Natural killer cell (primary cell): ENCODE measurements around the gene SLC4A5. TPM values are rescaled to one million over a fixed set of nuclear protein-coding genes. Genes with fewer than 3 reads are reported as not detected.

Experiments
- ATAC-seq, 3 donors: fragments of 150-1000 bp in 2 of 3; fragments of 200-7000 bp in 1 of 3; cut with Tn5 transposase; 1 replicate in 1 of 3; 2 replicates in 2 of 3; pipeline ENCODE4 v1.10.0; 2021; ENCODE audit warnings: mild to moderate bottlenecking in 2 of 3, moderate library complexity in 2 of 3
- DNase-seq, 2 donors: peaks; one replicate each; pipeline versions ENCODE4 v3.0.0 to v3.0.0-alpha.2; 2013 to 2021; ENCODE audit warnings: mixed read lengths in 1 of 2
- H3K27ac ChIP-seq: one replicate; pipeline ENCODE4 v1.5.1; 2013; ENCODE audit warnings: mild to moderate bottlenecking, low read length
- H3K27me3 ChIP-seq: one replicate; pipeline ENCODE4 v1.6.1; 2013; ENCODE audit warnings: low read length; ENCODE audit not compliant: control insufficient read depth, insufficient read depth
- H3K36me3 ChIP-seq: one replicate; pipeline ENCODE4 v1.6.1; 2013; ENCODE audit warnings: low read length; ENCODE audit not compliant: control insufficient read depth, insufficient read depth
- H3K4me1 ChIP-seq: one replicate; pipeline ENCODE4 v1.6.1; 2013; ENCODE audit warnings: low read length; ENCODE audit not compliant: control insufficient read depth, insufficient read depth
- H3K4me3 ChIP-seq: one replicate; pipeline ENCODE4 v1.5.1; 2013; ENCODE audit warnings: low read length
- H3K9me3 ChIP-seq: one replicate; pipeline ENCODE4 v1.6.1; 2013; ENCODE audit warnings: low read length; ENCODE audit not compliant: control insufficient read depth, insufficient read depth
- H3K27ac Mint-ChIP-seq, 2 donors: one replicate each; pipeline ENCODE4 v1.8.0; 2022; ENCODE audit warnings: mild to moderate bottlenecking in 2 of 2, mixed read lengths in 2 of 2, moderate library complexity in 1 of 2
- H3K27me3 Mint-ChIP-seq, 2 donors: one replicate each; pipeline ENCODE4 v1.8.0; 2022; ENCODE audit warnings: low read depth in 2 of 2, mixed read lengths in 2 of 2
- H3K36me3 Mint-ChIP-seq: one replicate; pipeline ENCODE4 v1.8.0; 2022; ENCODE audit warnings: mixed read lengths
- H3K4me1 Mint-ChIP-seq, 2 donors: one replicate each; pipeline ENCODE4 v1.8.0; 2022; ENCODE audit warnings: mixed read lengths in 2 of 2
- H3K4me3 Mint-ChIP-seq: one replicate; pipeline ENCODE4 v1.8.0; 2022; ENCODE audit warnings: mild to moderate bottlenecking, moderate library complexity, mixed read lengths
- H3K9me3 Mint-ChIP-seq, 2 donors: one replicate each; pipeline ENCODE4 v1.8.0; 2022; ENCODE audit warnings: mixed read lengths in 2 of 2
- CTCF ChIP-seq: fragments of 200-600 bp; IDR thresholded peaks from one replicate; pipeline ENCODE4 v1.8.0; 2022; ENCODE audit warnings: antibody characterized with exemption
- WGBS: methylation state at CpG from one replicate; pipeline ENCODE4 v1.1.7; 2013; ENCODE audit warnings: missing lambda C conversion rate; ENCODE audit not compliant: insufficient coverage; 5-methylcytosine and 5-hydroxymethylcytosine counted together
- intact Hi-C: fragments of 100-400 bp; cut with micrococcal nuclease; formaldehyde crosslinking; loops from one replicate; pipeline ENCODE4 v1.14.2; 2022
- total RNA-seq, 4 donors: library from RNA; stranded (reverse); fragments of 120-200 nt in 1 of 4; gene quantifications; one replicate each; pipeline versions ENCODE4 v1.2.3 to v1.2.4, GENCODE V29; 2013 to 2022

SLC4A5 gene
- total RNA-seq, 3 donors from 2014 or later (not counting 1 experiment from before 2014, with no cell fraction given), result 5.3 to 8.4 (median 8.0) TPM

GRCh38 chr2:74327199-74327598, 16.0 kb downstream of the SLC4A5 start:
- Histone ChIP-seq H3K36me3 (no peaks in the 10 kb centered on the region), H3K4me3 (no peak overlapping the region), H3K27ac (no peak overlapping the region), H3K4me1 (peaks cover 7% of the 10 kb centered on the region), H3K27me3 (no peaks in the 10 kb centered on the region), H3K9me3 (peaks cover 6% of the 10 kb centered on the region)
- intact Hi-C loops, result no loop called here
- H3K27ac Mint-ChIP-seq, result no peak overlapping the region
- H3K4me3 Mint-ChIP-seq, result no peak overlapping the region
- peaks cover 11% of the 10 kb centered on the region for H3K36me3 Mint-ChIP-seq
- DNase-seq (no peak), ATAC-seq (no peak)
- H3K4me1 Mint-ChIP-seq, result peaks cover 9 to 15% of the 10 kb centered on the region in 2 donors
- no peaks in the 10 kb centered on the region for H3K9me3 Mint-ChIP-seq
- TF ChIP-seq CTCF, result no peak
- H3K27me3 Mint-ChIP-seq, result peaks cover 12 to 26% of the 10 kb centered on the region in 2 donors
- 88% methylated on average over 4 of the region's 5 CpGs for WGBS

GRCh38 chr2:74325815-74326214, 17.4 kb downstream of the SLC4A5 start:
- Histone ChIP-seq H3K36me3 (no peaks in the 10 kb centered on the region), H3K9me3 (peaks cover 2% of the 10 kb centered on the region), H3K4me3 (no peak overlapping the region), H3K27ac (no peak overlapping the region), H3K27me3 (no peaks in the 10 kb centered on the region), H3K4me1 (peaks cover 7% of the 10 kb centered on the region)
- no peak overlapping the region for H3K27ac Mint-ChIP-seq
- peaks cover 9 to 15% of the 10 kb centered on the region in 2 donors for H3K4me1 Mint-ChIP-seq
- peaks cover 12 to 26% of the 10 kb centered on the region in 2 donors for H3K27me3 Mint-ChIP-seq
- 100% methylated on average over 1 of the region's 2 CpGs for WGBS
- ATAC-seq, result no peak
- intact Hi-C loops, result no loop called here
- H3K9me3 Mint-ChIP-seq, result no peaks in the 10 kb centered on the region
- no peak for TF ChIP-seq CTCF
- no peak overlapping the region for H3K4me3 Mint-ChIP-seq
- peaks cover 11% of the 10 kb centered on the region for H3K36me3 Mint-ChIP-seq
- no peak for DNase-seq

GRCh38 chr2:74321737-74322136, 21.5 kb downstream of the SLC4A5 start:
- H3K9me3 Mint-ChIP-seq, result no peaks in the 10 kb centered on the region
- intact Hi-C loops, result no loop called here
- ATAC-seq, result no peak
- H3K4me1 ChIP-seq, result no peaks in the 10 kb centered on the region
- H3K36me3 Mint-ChIP-seq, result peaks cover 22% of the 10 kb centered on the region
- H3K27me3 ChIP-seq, result no peaks in the 10 kb centered on the region
- no peak overlapping the region for H3K4me3 ChIP-seq
- H3K27ac ChIP-seq, result no peak overlapping the region
- H3K27me3 Mint-ChIP-seq, result peaks cover 12 to 26% of the 10 kb centered on the region in 2 donors
- 98% methylated on average over 2 of the region's 2 CpGs for WGBS
- DNase-seq, result no peak
- TF ChIP-seq CTCF, result no peak
- no peaks in the 10 kb centered on the region for H3K4me1 Mint-ChIP-seq
- no peaks in the 10 kb centered on the region for H3K36me3 ChIP-seq
- no peaks in the 10 kb centered on the region for H3K9me3 ChIP-seq
- no peak overlapping the region for H3K4me3 Mint-ChIP-seq
- H3K27ac Mint-ChIP-seq, result no peak overlapping the region

GRCh38 chr2:74317701-74318100, 25.5 kb downstream of the SLC4A5 start:
- Histone ChIP-seq H3K36me3 (no peaks in the 10 kb centered on the region), H3K9me3 (no peaks in the 10 kb centered on the region), H3K27me3 (no peaks in the 10 kb centered on the region), H3K4me3 (no peak overlapping the region), H3K4me1 (no peaks in the 10 kb centered on the region), H3K27ac (no peak overlapping the region)
- DNase-seq (no peak), ATAC-seq (no peak)
- intact Hi-C loops, result no loop called here
- peaks cover 12% of the 10 kb centered on the region for H3K36me3 Mint-ChIP-seq
- H3K4me3 Mint-ChIP-seq, result no peak overlapping the region
- H3K27me3 Mint-ChIP-seq, result peaks cover 0 to 4% of the 10 kb centered on the region in 2 donors
- no peaks in the 10 kb centered on the region for H3K9me3 Mint-ChIP-seq
- H3K4me1 Mint-ChIP-seq, result no peaks in the 10 kb centered on the region
- H3K27ac Mint-ChIP-seq, result no peak overlapping the region
- TF ChIP-seq CTCF, result no peak
